Ishikawa (cell line): ENCODE measurements around the gene FLII.

ENCODE experiments used
- CEBPB ChIP-seq: IDR thresholded peaks from 2 replicates; pipeline ENCODE4 v1.6.1; 2012
- CREB1 ChIP-seq: IDR thresholded peaks from 2 replicates; pipeline ENCODE4 v1.6.1; 2012; ENCODE audit warnings: low read depth
- EGR1 ChIP-seq: IDR thresholded peaks from 2 replicates; pipeline ENCODE4 v1.6.1; 2012
- EP300 ChIP-seq: IDR thresholded peaks from 2 replicates; pipeline ENCODE4 v1.6.1; 2012; ENCODE audit warnings: borderline replicate concordance
- FOXM1 ChIP-seq: IDR thresholded peaks from 2 replicates; pipeline ENCODE4 v1.6.1; 2012; ENCODE audit warnings: low read depth, borderline replicate concordance
- NFIC ChIP-seq: IDR thresholded peaks from 2 replicates; pipeline ENCODE4 v1.6.1; 2012
- RAD21 ChIP-seq: IDR thresholded peaks from 2 replicates; pipeline ENCODE4 v1.6.1; 2012; ENCODE audit warnings: low read depth
- TAF1 ChIP-seq: IDR thresholded peaks from 2 replicates; pipeline ENCODE4 v1.6.1; 2012; ENCODE audit warnings: low read depth, mild to moderate bottlenecking
- TCF12 ChIP-seq: IDR thresholded peaks from 2 replicates; pipeline ENCODE4 v1.6.1; 2012; ENCODE audit warnings: low read depth
- TEAD4 ChIP-seq: IDR thresholded peaks from 2 replicates; pipeline ENCODE4 v1.6.1; 2012
- YY1 ChIP-seq: IDR thresholded peaks from 2 replicates; pipeline ENCODE4 v1.6.1; 2012; ENCODE audit warnings: low read depth
- ZBTB7A ChIP-seq: IDR thresholded peaks from 2 replicates; pipeline ENCODE4 v1.6.1; 2012; ENCODE audit warnings: low read depth
- TF ChIP-seq, protein P1 (sequence below): IDR thresholded peaks from 2 replicates; pipeline ENCODE4 v1.6.1; 2012; ENCODE audit warnings: low read depth, mild to moderate bottlenecking
- TF ChIP-seq, protein P2 (sequence below): IDR thresholded peaks from 2 replicates; pipeline ENCODE4 v1.6.1; 2012
- TF ChIP-seq, protein P3 (sequence below): IDR thresholded peaks from 2 replicates; pipeline ENCODE4 v1.6.1; 2012

Gene FLII

DNA sequence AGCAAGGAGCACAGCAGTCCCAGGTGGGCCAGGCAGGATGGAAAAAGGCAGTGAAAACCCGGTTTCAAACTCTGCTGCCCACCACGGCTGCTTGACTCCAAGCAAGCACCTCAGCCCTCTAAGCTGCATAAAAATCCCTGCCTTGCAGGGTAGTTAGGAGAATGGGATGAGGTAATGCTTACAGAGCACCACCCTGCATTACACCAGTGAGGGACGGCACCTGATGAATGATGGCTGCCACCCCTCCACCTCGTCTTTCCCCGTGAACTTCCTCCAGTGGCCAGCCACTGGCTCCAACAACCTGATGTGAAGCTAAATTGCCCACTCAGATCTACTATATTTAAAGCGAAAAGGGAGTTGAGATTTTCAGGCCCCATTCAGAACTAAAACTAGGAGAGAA, 23.2 kb upstream of the FLII start:
- TF ChIP-seq EGR1, result no peak
- TF ChIP-seq, protein P1, sequence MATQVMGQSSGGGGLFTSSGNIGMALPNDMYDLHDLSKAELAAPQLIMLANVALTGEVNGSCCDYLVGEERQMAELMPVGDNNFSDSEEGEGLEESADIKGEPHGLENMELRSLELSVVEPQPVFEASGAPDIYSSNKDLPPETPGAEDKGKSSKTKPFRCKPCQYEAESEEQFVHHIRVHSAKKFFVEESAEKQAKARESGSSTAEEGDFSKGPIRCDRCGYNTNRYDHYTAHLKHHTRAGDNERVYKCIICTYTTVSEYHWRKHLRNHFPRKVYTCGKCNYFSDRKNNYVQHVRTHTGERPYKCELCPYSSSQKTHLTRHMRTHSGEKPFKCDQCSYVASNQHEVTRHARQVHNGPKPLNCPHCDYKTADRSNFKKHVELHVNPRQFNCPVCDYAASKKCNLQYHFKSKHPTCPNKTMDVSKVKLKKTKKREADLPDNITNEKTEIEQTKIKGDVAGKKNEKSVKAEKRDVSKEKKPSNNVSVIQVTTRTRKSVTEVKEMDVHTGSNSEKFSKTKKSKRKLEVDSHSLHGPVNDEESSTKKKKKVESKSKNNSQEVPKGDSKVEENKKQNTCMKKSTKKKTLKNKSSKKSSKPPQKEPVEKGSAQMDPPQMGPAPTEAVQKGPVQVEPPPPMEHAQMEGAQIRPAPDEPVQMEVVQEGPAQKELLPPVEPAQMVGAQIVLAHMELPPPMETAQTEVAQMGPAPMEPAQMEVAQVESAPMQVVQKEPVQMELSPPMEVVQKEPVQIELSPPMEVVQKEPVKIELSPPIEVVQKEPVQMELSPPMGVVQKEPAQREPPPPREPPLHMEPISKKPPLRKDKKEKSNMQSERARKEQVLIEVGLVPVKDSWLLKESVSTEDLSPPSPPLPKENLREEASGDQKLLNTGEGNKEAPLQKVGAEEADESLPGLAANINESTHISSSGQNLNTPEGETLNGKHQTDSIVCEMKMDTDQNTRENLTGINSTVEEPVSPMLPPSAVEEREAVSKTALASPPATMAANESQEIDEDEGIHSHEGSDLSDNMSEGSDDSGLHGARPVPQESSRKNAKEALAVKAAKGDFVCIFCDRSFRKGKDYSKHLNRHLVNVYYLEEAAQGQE, result no peak
- TF ChIP-seq RAD21, result no peak
- TF ChIP-seq, protein P2, sequence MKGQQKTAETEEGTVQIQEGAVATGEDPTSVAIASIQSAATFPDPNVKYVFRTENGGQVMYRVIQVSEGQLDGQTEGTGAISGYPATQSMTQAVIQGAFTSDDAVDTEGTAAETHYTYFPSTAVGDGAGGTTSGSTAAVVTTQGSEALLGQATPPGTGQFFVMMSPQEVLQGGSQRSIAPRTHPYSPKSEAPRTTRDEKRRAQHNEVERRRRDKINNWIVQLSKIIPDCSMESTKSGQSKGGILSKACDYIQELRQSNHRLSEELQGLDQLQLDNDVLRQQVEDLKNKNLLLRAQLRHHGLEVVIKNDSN, result no peak
- TF ChIP-seq YY1, result no peak
- no peak for TF ChIP-seq FOXM1
- TF ChIP-seq TEAD4, result no peak
- TF ChIP-seq TCF12, result no peak

DNA sequence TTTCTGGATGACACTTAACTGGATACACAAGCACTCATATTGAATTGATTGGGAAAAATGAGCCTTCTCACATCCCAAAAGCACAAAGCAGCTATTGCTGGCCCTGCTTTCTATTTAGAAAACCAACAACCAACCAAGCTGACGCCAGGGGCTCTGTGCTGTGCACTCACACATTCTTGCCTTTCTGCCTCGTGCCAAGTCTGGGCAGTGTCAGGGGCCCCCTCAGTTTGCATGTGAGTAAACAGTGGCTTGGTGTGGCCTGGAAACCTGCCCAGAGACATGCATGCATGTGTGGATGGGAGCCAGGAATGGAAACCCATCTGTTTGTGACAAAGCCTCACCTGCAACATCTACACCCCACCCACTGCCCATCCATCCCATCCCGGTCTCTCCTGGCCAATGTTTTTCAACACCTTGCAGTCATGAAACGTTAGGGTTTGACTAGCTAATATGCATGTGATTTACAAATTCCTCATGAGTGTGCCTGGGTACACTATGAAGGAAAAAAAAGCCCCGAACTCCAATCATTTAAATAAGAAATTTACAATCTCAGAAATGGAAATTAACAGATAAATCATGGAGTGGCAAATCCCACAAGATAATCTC, 22.3 kb upstream of the FLII start:
- TF ChIP-seq NFIC, result no peak
- TF ChIP-seq RAD21, result no peak
- TF ChIP-seq EGR1, result no peak

DNA sequence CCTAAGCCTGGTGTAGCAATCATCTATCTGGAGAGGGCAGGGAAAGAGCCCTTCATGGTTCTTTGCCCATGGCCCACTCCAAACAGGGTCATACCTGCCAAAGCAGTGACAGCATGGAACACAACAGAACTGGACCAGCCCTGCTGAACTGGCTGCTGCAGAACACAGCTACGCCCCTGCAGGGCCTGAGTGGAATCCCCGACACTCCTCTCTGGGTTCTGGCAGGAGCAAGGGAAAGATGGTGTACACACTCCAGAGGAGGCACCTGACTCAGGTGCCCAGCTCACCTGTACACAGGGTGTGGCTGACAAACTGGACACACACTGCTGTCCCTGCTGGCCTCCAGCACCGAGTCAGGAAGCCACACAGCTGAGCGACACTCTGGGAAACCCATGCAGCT, 21.7 kb upstream of the FLII start:
- TF ChIP-seq TAF1 (no peak), NFIC (no peak), EGR1 (no peak), ZBTB7A (no peak)
- TF ChIP-seq, protein P2, result no peak

DNA sequence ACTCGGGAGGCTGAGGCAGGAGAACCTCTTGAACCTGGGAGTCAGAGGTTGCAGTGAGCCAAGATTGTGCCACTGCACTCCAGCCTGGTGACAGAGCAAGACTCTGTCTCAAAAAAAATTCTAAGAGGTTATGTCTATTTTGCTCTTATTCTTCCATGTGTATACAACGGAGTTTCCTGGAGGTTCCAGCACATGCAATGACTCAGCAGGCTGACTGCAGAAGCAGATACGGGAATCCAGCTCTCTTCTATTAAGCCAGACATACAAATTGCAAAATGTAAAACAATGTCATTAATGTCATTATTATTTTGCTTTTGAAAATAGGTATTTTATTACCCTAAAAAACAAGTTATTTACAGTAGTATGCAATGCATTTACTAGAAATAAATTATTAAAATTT, 20.3 kb upstream of the FLII start:
- TF ChIP-seq EP300 (no peak), CEBPB (no peak), RAD21 (no peak), TAF1 (no peak), TEAD4 (no peak), EGR1 (no peak)
- TF ChIP-seq, protein P3, sequence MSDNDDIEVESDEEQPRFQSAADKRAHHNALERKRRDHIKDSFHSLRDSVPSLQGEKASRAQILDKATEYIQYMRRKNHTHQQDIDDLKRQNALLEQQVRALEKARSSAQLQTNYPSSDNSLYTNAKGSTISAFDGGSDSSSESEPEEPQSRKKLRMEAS, result no peak
- TF ChIP-seq, protein P1, result no peak

DNA sequence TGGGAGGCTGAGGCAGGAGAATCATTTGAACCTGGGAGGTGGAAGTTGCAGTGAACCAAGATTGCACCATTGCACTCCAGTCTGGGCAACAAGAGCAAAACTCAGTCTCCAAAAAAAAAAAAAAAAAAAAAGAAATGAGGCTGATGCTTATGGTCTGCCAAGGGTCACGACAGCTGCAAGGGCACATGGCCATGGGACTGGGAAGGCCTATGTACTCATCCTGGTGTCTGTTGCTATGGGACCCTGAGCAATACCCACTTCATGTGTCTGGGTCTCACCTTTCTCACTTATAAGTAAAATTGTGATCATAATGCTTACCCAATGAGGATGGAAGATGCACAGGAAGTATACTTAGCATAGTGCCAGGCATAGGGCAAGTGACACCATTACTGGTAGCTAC, 18.5 kb upstream of the FLII start:
- no peak for TF ChIP-seq NFIC
- TF ChIP-seq YY1, result no peak
- TF ChIP-seq, protein P2, result no peak
- TF ChIP-seq, protein P1, result no peak
- no peak for TF ChIP-seq CEBPB
- TF ChIP-seq ZBTB7A, result no peak
- no peak for TF ChIP-seq TEAD4
- TF ChIP-seq CREB1, result no peak
- no peak for TF ChIP-seq RAD21
- TF ChIP-seq, protein P3, result no peak
